GM21528 (cell line): ENCODE measurements around the gene RALBP1.
"Not testable (repeated sequence)": the region's sequence is repeated elsewhere in the genome, so short reads cannot be mapped to it uniquely, and the experiment has no call there.

Experiments
- ATAC-seq: cut with Tn5 transposase; IDR thresholded peaks from one replicate; pipeline ENCODE4 v1.9.1; 2021; ENCODE audit warnings: mild to moderate bottlenecking, moderate library complexity; ENCODE audit not compliant: unreplicated experiment, low FRiP score

The RALBP1 gene

GRCh38 chr18:9453283-9453682, 22.0 kb upstream of the RALBP1 start:
- no peak for ATAC-seq

DNA sequence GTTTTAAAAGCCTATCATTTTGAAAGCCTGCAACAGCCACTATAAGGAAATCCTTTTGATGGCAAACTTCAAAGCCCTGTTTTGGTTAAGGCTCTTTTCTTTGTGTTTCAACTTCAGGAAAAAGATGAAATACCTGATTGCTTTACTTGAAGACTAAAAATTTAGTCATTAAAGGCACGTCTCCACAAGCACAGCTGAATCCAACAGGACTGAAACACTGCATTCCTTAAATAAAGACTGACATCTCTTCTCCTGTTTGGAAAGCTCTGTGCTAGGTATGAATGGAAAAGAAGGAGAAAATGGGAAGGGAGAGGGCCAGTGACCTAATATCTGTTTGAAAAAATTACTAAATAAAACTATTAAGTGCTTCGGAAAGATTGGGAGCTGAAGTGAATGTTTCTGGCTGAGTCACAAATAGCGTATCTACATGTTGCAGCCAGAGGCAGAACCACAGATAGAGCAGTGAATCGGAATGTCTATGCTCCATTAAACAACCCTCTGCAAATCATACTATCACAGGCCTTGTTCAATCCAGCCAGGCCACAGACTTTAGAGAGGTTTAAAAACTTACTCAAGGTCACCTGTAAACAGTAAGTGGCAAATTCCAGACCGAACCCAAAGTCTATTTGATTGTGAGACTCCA, 21.1 kb upstream of the RALBP1 start:
- no peak for ATAC-seq

GRCh38 chr18:9455718-9456511, 19.4 kb upstream of the RALBP1 start:
- ATAC-seq = no peak

DNA sequence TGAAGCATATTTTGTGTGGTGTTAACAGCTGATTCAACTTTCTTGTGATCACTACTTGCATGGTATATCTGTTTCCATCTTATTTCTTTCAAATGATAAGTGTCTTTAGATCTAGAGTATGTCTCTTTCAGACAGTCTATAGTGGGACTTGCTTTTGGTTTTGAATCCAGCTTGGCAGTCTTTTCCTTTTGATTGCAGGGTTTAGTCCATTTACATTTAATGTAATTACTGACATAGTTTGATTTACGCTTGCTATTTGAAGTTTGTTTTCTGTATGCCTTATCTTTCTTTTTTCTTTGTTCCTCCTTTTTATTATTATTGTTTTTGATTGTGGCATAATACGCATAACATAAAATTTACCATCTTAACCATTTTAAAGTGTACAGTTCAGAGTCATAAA, 9.2 kb upstream of the RALBP1 start:
- ATAC-seq = no peak

DNA sequence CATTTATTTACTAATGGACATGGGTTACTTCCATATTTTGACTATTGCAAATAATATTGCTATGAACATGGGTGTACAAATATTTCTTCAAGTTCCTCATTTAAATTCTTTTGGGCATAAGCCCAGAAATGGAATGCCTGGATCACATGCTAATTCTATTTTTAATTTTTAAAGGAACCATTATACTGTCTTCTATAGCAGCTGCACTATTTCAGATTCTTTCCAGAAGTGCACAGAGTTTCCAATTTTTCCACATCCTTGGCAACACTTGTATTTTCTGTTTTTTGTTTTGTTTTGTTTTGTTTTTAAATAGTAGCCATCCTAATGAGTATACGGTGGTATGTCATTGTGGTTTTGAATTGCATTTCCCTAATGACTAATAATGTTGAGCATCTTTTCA, 8.5 kb upstream of the RALBP1 start:
- no peak for ATAC-seq

GRCh38 chr18:9468998-9469397, 6.3 kb upstream of the RALBP1 start:
- no peak for ATAC-seq

DNA sequence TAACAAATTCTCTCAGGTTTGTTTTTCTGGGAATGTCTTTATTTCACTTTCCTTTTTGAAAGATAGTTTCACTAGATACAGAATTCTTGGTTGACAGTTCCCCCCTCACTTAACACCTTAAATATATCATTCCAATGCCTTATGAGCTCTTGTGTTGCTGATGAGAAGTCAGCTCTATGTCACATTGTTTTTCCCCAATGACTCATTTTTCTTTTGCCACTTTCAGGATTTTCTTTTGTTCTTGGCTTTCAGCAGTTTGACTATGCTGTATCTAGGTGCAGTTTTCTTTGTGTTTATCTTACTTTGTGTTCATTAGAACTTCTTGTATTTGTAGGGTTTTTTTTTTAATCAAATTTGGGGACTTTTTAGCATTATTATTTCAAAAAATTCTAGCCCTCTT, 5.6 kb upstream of the RALBP1 start:
- no peak for ATAC-seq

DNA sequence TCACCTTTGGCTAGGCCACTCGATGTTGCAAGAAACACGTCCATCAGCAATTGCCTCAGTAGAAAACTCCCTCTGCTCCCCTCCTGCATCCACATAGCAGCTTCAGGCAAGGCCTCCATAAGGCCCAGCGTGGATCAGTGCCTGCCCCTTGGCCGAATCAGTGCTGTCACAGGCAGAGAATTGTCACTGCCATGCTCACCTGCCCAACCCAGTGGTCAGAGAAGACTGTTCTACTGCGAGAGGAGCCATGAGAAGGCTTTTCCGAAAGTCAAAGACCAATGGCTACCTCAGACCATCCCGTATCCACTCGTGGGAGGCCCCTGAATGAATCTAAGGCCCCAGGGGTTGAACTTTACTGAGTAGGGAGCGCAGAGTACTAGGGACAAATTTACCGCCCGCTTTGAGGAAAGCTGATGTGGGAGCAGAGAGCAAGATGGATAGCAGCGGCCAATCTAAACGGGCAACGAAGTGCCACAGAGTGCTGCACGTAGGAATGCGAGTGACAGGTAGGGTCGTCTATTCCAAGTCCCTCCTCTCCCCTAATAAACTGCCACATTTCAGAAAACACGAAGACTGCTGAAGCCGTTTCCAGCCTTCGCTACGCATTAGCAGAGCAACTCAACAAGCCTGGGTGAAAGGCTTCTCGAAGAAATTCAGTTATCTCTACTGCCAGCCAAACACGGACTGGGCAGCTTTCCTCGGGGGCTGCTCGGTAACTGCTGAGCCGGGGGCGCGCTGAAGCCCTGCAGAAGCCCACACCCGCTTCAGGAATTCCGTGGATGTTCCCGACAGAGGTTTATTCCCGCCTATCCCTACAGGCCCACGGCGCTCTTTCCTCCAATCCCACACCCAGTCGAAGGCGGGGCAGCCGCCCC, 968 bp upstream of the RALBP1 start:
- no peak for ATAC-seq

DNA sequence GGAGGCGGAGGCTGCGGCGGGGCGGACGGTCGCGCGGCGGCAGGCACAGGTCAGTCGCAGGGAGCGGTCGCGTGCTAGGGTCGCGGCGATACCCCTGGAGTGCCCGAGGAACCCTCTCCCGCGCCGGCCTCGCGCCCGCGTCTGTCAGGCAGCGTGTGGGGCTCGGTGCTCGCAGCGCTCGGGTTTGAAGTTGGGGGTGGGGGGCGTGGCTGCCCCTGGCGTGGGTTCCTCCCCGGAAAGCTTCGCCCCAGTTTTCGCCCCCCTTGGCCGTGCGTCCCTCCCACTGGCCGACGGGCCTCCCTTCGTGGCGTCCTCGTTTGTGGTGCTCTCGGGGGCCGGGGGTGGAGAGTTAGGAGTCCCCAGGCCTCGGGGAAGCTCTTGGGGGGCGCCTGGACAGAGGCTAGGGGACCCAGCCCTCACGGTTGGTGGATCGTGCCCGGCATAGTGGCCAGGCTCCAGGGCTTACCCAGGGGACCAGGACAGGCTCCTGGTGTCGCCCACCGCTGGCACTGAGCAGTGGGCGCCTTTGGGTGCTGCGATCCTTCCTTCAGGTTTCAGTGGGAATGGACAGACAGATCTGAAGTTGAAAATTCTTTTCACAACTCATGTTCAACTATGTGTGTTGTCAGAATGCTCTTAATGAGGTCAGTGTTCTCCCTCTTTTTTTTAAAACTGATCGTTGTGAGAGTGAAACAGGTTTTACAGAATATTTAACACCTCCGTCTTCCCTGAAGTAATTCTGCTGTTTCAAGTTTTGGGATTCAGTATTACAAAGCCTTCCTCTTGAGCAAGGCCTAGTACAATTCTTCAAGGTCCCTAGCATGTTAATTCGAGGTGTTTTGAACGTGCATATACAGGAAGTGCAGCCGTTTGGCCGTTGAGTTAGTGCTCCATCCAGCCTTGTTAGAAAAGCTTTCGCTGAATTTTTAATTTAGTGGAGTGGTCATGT, 604 bp downstream of the RALBP1 start:
- ATAC-seq = no peak

- ATAC-seq = not testable (repeated sequence)
Measured at GRCh38 chr18:9476949-9477348, 1.6 kb downstream of the RALBP1 start.

- no peak for ATAC-seq
Measured at GRCh38 chr18:9477509-9477908, 2.2 kb downstream of the RALBP1 start.

DNA sequence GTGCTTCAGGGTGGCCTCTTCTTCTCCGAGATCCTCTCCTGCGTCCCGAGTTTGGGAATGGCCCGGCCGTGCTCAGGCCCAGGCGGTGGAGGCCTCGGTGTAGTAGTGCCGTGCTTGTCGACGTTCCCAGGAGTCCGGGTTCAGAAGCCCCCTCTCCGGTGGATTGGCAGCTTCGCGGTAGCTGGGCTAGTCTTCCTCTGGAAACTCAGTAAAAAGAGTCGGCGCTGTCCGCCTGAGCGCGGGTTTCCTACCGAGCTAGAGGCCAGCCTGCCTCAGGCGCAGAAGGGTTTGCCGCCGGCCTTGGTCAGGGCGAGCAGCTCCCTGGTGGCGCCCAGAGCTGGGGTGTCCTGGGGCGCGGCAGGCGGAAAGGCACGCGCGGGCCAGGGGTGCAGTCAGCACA, 3.2 kb downstream of the RALBP1 start:
- ATAC-seq = no peak

DNA sequence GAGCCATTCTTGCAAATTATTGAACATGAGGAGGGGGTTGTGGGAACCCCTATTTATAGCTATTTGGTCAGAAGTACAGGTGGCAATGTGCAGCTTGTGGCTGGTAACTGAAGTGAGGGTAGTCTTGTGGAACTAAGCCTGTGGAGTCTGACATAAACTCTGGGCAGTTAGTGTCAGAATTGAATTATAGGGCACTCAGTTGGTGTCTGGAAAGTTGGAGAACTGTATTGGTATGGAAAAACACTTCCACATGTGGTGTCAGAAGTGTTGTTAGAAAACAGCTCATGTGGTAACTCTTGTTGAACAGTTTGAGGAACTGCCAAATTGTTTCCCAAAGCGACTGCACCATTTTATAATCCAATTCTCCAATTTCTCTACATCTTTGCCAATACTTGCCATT, 7.5 kb downstream of the RALBP1 start:
- ATAC-seq = no peak

- ATAC-seq = no peak
Measured at GRCh38 chr18:9483526-9483925, 8.2 kb downstream of the RALBP1 start.

DNA sequence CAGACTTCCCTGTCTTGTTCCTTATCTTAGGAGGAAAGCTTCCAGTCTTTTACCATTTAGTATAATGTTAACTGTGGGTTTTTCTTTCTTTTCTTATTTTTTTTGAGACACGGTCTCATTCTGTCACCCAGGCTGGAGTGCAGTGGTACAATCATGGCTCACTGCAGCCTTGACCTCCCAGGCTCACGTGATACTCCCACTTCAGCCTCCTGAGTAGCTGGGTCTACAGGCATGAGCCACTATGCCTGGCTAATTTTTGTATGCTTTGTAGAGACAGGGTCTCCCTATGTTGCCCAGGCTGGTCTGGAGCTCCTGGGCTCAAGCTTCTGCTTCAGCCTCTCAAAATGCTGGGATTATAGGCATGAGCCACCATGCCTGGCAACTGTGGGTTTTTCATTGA, 9.5 kb downstream of the RALBP1 start:
- not testable (repeated sequence) for ATAC-seq

DNA sequence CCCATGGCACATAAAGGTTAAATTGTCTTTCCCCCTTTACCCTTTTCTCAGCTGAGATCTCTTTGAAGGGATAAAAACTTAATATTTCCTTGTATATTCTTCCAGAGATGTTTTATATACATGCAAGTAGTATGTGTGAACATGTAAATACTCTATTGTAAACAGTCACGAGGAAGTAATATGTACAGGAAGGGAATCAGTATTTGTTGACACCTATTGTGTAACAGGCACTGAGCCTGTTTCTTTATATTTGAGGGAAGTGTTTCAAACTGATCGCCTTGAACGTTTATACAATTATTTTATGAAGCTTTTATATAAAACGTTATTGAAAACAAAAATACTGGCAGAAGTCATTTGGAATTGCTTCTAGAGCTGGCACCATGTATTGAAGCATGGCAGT, 13.2 kb downstream of the RALBP1 start:
- no peak for ATAC-seq

DNA sequence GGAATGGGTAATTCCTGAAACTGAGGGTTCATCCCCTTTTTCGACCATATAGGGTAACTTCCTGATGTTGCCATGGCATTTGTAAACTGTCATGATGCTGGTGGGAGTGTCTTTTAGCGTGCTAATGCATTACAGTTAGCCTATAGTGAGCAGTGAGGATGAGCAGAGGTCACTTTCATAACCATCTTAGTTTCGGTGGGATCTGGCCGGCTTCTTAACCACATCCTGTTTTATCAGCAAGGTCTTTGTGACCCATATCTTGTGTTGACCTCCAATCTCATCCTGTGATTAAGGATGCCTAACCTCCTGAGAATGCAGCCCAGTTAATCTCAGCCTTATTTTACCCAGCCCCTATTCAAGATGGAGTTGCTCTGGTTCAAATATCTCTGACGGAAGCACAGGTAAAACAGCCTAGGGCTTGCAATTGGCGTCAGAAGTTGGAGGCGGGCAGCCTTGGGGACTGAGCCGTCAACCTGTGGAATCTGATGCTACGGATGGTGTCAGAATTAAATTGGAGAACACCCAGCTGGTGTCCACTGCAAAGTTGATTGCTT, 19.5 kb downstream of the RALBP1 start:
- ATAC-seq = peak; percentile 73

- no peak for ATAC-seq
Measured at GRCh38 chr18:9495465-9495864, 20.2 kb downstream of the RALBP1 start.

DNA sequence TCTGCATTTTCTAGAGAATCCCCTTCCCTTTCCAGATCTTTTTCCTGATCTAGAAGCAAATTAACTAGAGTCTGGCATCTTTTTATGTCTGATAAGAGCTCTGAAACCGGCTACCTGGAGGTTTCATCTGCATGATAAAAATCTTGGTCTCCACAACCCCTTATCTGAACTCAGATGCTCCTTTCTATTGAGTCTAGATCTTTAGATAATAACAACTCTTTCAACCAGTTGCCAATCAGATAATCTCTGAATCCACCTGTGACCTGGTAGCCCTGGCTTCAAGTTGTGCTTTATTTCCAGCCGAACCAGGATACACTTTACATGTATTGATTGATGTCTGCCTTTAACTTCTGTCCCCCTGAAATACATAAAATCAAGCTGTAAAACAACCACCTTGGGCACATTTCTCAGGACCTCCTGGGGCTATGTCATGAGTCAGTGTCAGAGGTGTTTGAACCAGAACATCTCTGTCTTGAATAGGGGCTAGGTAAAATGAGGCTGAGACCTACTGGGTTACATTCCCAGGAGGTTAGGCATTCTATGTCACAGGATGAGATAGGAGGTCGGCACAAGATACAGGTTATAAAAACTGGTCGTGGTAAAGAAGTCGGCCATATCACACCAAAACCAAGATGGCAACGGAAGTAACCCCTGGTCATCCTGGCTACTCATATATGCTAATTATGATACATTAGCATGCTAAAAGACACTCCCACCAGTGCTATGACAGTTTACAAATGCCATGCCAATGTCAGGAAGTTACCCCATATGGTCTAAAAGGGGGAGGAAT, 20.8 kb downstream of the RALBP1 start:
- no peak for ATAC-seq
